M059J (cell line): Measurements from ENCODE around the gene TALDO1. TPM values are rescaled to one million over a fixed set of nuclear protein-coding genes. Genes with fewer than 3 reads are reported as not detected.

ENCODE experiments used
- total RNA-seq: library from RNA; depleted of rRNA; stranded (reverse); fragments of >200 nt; shearing (Covaris generic); gene quantifications from 2 replicates; pipeline ENCODE4 v1.2.3, GENCODE V29; 2014; rRNA removed

The TALDO1 gene
- total RNA-seq, 1 experiment from 2014 or later, result 252 TPM

Other genes with a start within 250 kb of the TALDO1 start
- 169 and 259 TPM in 2 replicates for gene RNH1, start 240.2 kb upstream of the TALDO1 start, total RNA-seq
- 56.9 and 110 TPM in 2 replicates for gene HRAS, start 211.9 kb upstream of the TALDO1 start, total RNA-seq
- 0.25 and 0.34 TPM in 2 replicates for gene LRRC56, start 209.9 kb upstream of the TALDO1 start, total RNA-seq
- 1.1 and 3.8 TPM in 2 replicates for gene LMNTD2, start 186.7 kb upstream of the TALDO1 start, total RNA-seq
- gene RASSF7, start 186.5 kb upstream of the TALDO1 start, total RNA-seq, result 53.4 and 56.0 TPM in 2 replicates
- 17.0 and 24.3 TPM in 2 replicates for gene PHRF1, start 171.0 kb upstream of the TALDO1 start, total RNA-seq
- gene IRF7, start 131.5 kb upstream of the TALDO1 start, total RNA-seq, result not detected in 2 replicates
- not detected in 2 replicates for gene CDHR5, start 122.5 kb upstream of the TALDO1 start, total RNA-seq
- gene SCT, start 120.3 kb upstream of the TALDO1 start, total RNA-seq, result not detected in 2 replicates
- not detected in 2 replicates for gene DRD4, start 110.2 kb upstream of the TALDO1 start, total RNA-seq
- 31.0 and 50.8 TPM in 2 replicates for gene DEAF1, start 52.2 kb upstream of the TALDO1 start, total RNA-seq
- gene TMEM80, start 51.6 kb upstream of the TALDO1 start, total RNA-seq, result 7.9 and 14.9 TPM in 2 replicates
- gene EPS8L2, start 41.2 kb upstream of the TALDO1 start, total RNA-seq, result 4.9 and 10.6 TPM in 2 replicates
- 22.5 and 25.6 TPM in 2 replicates for gene GATD1, start 30.0 kb downstream of the TALDO1 start, total RNA-seq
- gene CEND1, start 42.6 kb downstream of the TALDO1 start, total RNA-seq, result not detected in 2 replicates
- gene SLC25A22, start 50.8 kb downstream of the TALDO1 start, total RNA-seq, result 7.5 and 26.5 TPM in 2 replicates
- gene PIDD1, start 57.8 kb downstream of the TALDO1 start, total RNA-seq, result 3.3 and 8.2 TPM in 2 replicates
- gene RPLP2, start 62.5 kb downstream of the TALDO1 start, total RNA-seq, result 714 and 877 TPM in 2 replicates
- 27.8 and 50.0 TPM in 2 replicates for gene PNPLA2, start 71.5 kb downstream of the TALDO1 start, total RNA-seq
- gene CRACR2B, start 80.5 kb downstream of the TALDO1 start, total RNA-seq, result 2.1 and 9.6 TPM in 2 replicates
- 588 and 642 TPM in 2 replicates for gene CD151, start 85.5 kb downstream of the TALDO1 start, total RNA-seq
- 147 and 201 TPM in 2 replicates for gene POLR2L, start 95.1 kb downstream of the TALDO1 start, total RNA-seq
- 207 and 240 TPM in 2 replicates for gene TSPAN4, start 95.4 kb downstream of the TALDO1 start, total RNA-seq
- 88.2 and 92.6 TPM in 2 replicates for gene CHID1, start 163.3 kb downstream of the TALDO1 start, total RNA-seq
- 40.9 and 49.3 TPM in 2 replicates for gene AP2A2, start 178.4 kb downstream of the TALDO1 start, total RNA-seq